NCI-H774 (cell line): ENCODE data around the gene COL21A1.
A peak's percentile ranks its signal among the peaks of the same experiment; 100 is the strongest.
"Not testable (repeated sequence)": the region's sequence is repeated elsewhere in the genome, so short reads cannot be mapped to it uniquely, and the experiment has no call there.

Experiments used
- DNase-seq: peaks from one replicate; lab custom pipeline; 2025; lab: John Stamatoyannopoulos, UW

COL21A1 gene

DNA sequence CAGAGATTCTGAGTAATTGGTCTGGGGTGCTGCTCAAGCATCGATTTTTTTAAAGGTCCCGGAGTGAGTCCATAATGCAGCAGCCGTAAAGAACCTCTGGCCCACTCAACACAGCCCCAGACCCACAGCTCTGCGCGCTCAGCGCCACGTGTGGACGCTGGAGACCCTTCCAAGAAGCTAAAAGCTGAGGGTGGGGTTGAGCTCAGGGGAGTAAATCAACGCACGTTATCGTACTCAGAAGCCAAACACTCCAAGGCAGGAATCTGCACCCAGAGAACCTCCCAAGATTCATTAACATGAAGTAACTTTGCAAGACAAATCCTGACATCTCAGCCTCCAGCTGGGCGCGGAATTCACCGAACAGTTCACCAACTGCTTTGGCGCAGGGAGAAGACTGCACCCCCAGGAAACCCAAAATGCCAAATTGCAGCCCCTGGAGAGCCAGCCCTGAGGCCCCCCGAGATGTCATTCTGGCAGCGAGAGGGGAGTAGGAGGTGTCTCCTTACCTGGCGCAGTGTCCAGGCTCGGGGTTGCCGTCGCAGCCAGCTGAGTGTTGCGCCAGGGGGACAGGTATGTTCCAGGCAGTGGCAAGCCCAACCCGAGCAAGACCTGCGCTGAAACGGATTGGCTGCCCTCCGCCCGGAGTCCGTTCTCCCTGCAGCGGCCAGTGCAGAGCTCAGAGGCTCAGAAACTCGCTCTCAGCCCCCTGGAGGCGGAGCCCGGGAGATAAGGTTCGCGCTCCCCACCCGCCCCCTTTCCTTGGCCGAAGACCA lies at the start of gene COL21A1:
Gene COL21A1, minus strand, starts transcription at position 700 of the 773 bp plus-strand sequence. CDS start 64,962 bp downstream, outside the sequence.
- peak; percentile 25 for DNase-seq

DNA sequence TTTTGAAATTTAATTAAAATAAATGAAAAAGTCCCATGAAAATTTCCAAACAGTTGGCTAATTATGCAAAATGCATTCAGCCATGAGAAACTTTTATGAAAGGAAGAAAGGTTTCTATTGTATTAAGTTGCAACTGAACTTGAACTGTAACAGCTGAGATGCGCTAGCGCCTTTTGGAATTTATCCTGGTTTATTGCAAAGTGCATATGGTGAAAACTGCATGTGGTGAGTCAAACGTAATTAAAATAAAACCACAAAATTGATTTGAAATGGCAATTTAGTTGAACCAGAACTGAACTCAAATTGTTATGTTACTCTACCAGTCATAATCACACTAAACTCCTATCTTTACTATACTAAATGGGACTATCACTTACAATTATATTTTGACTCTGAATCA lies 46.4 kb upstream of the COL21A1 start:
- DNase-seq: no peak

DNA sequence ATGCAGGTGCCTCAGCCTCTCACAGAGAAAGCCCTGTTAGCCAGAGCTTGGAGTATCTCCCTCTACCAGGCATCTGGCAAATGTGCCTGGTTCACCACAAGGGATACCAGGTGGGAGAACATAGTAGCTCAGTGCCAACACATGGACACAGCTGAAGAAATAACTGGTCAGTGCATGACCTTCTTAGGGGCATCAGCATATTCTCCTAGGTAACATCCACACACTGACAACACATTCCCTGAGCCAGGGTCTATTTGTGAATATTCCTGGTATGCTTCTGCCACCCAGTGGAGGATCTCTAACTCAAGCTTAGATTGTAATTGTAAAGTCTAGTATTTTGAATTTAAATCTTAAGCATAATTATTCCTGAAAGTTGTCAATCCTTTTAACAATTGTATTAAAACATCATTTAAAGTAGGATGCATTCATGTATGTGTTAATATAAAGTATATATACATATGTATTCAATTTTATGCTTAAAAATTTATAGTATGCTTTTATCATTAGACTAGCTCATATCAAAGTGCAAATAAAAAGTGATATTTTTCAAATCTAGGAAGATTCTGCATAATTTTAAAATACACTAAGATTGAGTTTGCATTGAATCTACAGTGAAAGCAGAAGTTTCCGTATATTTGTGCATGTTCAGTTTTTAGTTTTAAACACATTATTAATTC lies 45.3 kb upstream of the COL21A1 start:
- peak; percentile 18 for DNase-seq

DNA sequence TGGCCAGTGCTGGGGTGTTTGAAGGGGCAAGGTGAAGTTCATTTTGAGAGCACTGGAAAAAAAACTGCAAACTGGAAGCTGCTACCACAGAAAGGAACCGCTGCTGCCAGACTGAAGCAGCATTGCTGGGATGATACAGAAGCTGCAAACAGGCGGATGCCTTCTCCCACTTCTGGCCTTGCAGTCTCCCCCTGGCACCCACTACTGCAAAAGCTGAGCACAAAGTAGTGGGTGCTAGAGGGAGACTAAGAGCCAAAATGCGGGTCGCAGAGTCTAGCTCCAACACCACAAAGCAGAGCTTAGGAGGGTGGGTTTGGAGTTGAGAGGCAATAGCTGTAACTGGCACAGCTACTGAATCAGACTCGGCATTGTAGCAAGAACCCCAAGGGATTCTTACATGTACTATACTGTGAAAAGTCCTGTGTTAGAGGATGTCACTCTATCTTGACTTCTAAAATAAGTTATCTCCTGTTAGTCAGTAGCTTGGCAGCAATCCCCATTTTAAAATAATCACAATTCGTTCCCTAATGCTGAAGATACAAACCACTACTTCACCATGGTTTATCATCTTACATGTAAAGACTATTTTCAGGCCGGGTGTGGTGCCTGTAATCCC lies 44.0 kb upstream of the COL21A1 start:
- DNase-seq: no peak

DNA sequence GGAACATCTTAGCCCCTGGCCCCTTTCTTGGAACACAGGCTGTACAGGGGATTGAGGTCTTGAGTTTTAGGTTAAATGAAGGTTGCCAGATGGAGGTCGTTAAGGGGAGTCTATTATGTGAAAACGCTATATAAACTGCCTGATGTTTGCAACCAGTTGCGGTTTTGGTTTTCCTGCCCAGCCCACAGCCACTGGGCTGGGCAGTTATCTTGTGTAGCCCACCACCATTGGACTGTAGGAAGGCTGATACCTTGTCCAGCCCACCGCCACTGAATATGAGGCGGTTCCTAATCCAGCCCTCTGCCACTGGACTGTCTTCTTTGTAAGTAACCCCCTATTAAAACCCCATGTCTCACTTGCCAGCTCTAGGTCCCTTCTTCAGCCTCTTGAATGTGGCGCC lies 42.3 kb upstream of the COL21A1 start:
- DNase-seq: no peak

DNA sequence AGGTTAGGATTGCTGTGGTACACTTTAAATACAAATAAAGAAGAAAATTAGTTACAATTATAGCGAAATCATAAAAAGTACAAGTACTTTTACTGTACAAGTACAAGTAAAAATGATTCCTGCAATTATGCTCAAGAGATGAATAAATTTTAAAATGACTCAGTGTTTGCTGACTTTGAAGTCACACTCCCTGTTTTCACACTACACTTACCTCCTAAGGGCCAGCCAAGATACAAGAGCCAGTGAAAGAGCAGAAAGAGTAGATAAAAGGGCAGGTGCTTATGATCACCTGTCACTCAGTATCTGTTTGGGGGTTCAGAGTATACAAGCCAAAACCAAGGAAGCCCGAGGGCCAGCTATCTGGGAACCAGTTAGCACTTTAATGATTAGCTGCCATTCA lies 41.0 kb upstream of the COL21A1 start:
- no peak for DNase-seq

DNA sequence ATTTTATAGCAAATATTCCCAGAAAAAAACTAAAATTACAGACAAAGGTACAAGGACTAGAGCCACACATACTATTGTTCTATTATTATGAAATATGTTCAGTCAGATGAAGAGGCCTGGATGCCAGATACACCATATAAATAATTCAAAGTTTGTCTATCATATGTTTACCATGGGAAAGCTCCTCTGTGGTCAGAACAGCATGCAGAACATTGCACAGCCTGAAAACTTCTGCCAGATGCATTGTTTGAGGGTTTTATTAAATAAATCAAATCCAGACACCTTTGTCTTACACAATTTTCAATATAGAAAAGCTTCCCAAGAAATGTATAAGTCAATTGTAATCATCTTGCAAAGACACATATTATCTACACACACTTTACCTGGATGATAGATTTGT lies 35.0 kb upstream of the COL21A1 start:
- DNase-seq: no peak

DNA sequence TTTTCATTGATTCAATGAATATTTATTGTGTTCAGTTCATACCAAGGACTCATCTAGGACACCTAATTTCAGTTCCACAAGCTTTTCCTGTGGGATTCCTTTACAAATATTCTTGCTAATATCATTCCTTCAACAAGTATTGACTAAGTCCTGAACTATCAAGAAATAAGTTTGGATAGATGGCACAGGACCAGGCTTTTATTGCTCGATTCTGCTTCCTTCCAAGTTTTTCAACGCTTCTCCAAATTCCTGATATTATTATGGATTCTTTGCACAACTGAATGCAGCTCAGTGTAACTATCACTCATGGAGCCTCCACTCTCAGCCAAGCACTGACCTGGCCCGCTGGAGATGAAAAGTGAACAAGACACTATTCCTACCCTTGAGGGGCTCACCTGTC lies 32.7 kb upstream of the COL21A1 start:
- no peak for DNase-seq

DNA sequence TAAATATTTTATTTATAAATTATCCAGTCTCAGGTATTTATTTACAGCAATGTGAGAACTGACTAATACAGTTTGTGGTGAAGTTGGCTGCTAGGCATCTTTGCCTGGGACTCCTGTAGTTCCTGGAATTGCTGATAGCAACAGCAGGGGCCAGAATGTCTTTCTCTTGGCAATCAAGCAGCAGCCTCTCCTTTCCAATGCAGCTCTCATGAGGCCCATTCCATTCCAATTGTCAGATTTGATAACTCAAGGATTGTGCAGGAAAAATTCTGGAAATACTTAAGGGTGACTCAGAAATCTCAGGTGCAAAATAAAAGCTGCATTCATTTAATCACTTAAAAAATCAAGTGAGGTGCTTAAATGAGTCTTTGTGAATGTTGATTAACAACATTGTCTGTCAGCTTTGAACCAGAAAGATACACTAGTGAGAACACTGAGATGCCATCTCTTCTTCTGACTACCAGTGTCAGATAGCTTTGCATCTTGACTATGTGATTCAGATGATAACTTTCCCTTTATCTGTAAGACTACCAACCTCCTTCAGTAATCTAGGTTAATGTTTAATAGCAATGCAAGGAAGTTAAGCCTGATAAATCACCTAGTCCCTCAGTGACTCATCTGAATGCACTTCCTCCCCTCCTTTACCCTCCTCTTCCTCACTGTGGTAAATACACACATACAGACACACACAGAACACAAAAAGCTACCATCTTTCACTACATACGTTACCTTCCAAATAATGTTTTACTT lies 32.1 kb upstream of the COL21A1 start:
- no peak for DNase-seq

DNA sequence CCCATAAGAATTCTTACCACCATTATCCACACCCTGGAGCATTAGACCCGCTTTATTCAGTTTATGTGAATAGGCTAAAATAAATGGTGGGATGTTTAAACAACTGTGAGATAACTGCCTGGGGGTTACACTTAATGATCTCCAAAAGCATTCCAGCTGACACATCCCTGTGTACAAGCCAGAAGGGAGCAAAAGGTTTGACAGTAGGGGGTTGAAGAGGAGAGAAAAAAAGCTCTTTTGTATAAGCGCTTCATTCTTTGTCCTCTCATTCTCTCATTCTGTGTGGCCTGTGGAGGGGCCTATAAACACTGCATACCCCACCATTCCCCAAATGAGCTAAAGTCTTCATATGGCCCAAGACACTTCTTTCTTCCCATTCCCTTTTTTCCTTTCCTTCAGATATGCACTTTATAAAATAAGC lies 30.8 kb upstream of the COL21A1 start:
- DNase-seq: no peak

DNA sequence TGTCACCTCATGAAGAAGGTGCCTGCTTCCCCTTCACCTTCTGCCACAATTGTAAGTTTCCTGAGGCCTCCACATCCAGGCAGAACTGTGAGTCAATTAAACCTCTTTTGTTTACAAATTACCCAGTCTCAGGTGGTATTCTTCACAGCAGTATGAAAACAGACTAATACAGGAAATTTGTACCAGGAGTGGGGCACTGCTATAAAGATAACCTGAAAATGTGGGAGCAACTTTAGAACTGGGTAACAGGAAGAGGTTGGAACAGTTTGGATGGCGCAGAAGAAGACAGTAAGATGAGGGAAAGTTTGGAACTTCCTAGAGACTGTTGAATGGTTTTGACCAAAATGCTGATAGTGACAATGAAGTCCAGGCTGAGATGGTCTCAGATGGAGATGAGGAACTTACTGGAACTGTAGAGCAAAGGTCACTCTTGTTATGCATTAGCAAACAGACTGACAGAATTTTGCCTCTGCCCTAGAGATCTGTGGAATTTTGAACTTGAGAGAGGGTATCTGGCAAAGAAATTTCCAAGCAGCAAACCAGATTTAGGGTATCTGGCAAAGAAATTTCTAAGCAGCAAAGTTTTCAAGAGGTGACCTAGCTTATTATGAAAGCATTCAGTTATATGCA lies 23.5 kb upstream of the COL21A1 start:
- no peak for DNase-seq

DNA sequence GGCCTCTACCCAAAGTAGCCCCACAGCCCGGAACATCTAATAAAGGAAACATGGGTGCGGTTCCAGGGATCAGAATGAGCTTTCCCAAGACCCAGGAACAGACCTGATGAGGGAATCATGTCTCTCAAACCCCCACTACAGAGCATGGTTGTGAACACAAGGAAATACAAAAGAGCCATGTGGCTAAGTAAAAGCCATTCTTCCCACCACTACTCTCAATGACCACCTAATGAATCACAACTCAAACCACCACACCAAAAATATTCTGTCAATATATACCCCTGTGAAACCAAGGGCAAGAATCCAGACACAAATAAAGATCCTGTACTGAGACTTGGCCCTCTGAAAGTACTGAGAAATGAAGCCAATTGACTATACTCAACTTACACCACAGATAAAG lies 20.9 kb upstream of the COL21A1 start:
- DNase-seq: no peak

DNA sequence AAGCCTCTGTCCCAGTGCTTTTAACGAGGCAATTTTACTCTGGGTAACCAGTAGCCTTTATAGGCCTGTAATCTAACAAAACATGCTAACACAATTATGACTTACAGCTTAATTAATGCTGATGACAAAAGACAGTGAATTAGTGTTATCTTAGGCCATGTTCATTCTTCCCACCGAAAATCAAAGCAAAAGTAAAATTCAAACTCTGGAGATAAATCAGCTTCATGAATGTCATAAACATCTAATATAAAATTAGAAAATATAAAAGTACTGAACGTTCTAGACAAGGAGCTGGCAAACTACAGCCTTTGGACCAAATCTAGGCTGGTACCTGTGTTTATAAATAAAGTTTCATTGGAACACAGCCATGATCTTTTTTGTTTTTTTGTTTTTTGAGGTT lies 18.6 kb upstream of the COL21A1 start:
- DNase-seq: no peak

DNA sequence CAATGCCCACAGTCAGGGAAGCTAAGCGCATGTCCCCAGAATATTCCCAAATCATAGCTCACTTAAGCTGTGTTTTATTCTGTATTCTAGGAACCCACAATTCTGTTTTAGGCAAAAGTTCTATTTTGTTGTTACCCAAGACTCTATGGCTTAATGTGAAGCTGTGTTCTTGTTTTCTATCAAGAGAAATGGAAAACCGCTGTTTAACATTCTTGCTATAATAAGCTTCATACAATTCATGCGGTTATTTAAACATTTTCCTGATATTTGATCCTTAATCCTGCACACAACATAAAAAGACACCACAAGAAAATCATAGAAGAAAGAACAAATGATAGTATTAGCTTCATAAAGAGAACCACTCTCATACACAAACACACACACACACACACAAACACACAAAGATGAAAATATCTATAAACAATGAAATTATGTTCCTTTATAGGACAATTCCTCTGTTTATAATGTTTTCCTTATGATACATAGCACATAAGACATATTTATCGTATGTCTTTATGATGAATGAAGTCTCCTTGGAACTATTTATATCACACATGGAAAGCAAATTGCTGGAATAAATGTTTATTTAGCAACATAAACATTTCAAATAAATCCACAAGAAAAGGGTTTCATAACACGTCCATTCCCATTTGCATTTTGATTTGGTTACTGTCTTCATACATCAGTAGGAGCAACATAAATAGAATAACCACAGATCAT lies 16.4 kb upstream of the COL21A1 start:
- no peak for DNase-seq

DNA sequence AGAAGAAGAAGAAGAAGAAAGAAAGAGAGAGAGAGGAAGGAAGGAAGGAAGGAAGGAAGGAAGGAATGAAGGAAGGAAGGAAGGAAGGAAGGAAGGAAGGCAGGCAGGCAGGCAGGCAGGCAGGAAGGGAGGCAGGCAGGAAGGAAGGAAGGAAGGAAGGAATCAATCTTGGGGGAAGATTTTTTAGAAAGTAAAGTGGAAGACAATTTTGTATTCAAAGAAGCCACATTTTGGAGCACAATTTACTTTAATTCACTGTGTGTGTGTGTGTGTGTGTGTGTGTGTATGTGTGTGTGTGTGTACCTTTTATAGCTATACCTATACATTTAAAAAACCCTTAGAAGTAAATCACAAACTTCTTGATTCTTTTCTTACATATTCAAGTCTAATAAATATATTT lies 13.2 kb upstream of the COL21A1 start:
- DNase-seq: not testable (repeated sequence)

DNA sequence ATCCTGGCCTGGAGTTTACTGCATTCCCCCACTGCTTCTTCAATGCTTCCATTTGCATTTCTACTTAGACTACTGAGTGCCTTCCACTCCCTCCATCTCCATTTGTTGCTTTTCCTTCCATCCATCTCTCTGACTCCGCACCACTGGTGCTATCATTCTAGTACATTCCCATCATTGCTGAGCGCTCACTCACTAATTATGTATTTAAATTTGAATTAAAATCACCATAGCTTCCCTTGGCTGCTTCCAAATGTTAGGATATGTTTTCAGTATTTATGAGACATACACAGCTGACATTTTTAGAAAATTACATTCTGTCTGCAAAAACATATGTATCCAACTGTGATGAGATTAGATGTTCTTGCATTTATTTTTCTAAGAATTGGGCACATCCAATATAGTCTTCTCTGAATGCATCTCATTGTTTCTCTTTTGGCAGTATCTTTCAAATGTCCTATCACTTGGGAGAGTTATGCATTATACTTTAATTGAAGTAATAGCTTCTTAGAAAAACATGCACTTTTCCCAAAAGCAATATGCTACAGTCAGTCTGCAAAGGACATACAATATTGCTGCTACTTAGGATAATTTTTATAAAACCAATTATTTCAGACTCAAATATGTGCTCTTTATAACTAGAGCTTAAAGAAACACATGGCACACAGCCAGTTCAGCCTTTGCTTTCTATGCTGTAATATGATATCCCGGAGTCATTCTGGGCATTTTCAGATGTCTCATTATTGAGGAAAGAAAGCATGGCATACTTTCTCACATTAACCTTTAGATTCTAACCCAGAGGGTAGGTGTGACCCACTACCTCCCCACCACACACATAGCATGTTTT lies 12.1 kb upstream of the COL21A1 start:
- no peak for DNase-seq

DNA sequence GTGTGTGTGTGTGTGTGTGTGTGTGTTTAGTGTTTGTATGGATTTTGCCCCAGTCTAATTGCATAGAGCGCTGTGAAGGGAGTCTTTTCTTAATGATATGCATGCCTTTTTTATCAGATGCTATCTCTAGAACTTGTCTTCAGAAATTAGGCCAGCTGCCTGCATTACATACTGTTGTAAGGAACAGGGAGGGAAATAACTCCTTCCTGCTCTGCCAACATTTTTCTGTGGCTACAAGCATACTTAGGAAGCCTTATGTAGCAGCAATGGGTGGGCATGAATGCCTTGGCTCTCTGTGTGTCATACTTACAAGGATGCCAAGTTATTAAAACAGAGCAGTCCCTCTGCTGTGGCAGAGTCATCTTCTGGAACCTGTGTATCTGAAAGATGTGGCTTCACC lies 8.0 kb upstream of the COL21A1 start:
- no peak for DNase-seq

DNA sequence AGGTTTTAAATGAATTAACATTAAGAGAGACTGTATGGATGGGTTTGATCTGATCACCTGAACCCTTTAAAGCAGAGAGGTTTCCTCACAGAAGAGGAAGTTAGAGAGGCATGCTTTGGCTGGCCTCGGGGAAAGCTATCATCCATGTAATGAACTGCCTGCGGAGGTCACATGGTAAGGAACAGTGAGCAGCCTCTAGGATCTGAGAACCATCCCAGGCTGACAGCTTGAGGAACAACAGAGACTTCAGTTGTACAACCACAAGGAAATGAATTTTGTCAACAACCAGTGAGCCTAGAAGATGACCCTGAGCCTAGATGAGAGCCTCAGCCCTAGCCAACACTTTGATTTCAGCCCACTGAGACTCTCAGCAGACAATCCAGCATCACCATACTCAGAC lies 2.9 kb upstream of the COL21A1 start:
- DNase-seq: no peak

DNA sequence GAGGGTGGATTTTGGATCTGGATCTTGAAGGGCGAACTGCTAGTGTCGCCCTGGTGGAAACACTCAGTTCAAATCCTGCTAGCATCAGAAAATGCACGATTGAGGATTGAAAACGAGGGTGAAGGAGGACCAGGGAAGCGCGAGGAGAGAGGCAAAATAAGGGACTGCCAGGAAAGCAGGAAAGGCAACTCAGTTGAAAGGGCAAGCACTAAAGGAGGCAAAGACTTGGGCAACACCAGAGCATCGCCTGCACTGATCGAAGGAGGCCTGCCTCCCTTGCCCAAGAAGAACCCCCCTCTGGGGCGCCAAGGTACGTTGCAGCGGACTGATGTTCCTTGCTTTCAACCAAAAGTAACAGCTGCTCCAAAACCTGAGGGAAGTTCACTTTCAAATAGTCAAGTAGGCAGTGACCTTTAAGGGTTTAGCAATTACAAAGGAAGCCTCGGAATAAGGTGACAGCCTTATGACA lies 308 bp upstream of the COL21A1 start:
- no peak for DNase-seq

DNA sequence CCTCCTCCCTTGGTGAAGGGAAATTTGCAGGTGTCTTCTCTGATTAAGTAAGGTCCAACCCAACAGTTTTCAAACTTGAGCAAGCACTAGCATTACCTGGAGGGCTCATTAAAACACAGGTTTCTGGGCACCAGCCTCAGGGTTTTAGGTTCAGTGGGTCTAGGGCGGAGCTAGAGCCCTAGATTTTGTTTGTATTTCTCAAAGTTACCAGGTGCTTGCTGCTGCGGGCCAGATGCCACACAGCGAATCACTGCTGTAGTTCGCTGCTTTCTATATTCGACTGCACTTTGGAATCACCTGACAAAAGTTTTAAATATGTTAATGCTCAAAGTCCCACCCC lies 869 bp downstream of the COL21A1 start:
- no peak for DNase-seq
